SH-SY5Y (cell line): ENCODE measurements around the gene NUP160.

Experiments
- GATA2 ChIP-seq: IDR thresholded peaks from 2 replicates; pipeline ENCODE4 v1.6.1; 2011; ENCODE audit warnings: mild to moderate bottlenecking, low read depth, low read length
- GATA3 ChIP-seq: IDR thresholded peaks from 2 replicates; pipeline ENCODE4 v1.6.1; 2011; ENCODE audit warnings: low read depth, mild to moderate bottlenecking, low read length, moderate library complexity

NUP160 gene, protein sequence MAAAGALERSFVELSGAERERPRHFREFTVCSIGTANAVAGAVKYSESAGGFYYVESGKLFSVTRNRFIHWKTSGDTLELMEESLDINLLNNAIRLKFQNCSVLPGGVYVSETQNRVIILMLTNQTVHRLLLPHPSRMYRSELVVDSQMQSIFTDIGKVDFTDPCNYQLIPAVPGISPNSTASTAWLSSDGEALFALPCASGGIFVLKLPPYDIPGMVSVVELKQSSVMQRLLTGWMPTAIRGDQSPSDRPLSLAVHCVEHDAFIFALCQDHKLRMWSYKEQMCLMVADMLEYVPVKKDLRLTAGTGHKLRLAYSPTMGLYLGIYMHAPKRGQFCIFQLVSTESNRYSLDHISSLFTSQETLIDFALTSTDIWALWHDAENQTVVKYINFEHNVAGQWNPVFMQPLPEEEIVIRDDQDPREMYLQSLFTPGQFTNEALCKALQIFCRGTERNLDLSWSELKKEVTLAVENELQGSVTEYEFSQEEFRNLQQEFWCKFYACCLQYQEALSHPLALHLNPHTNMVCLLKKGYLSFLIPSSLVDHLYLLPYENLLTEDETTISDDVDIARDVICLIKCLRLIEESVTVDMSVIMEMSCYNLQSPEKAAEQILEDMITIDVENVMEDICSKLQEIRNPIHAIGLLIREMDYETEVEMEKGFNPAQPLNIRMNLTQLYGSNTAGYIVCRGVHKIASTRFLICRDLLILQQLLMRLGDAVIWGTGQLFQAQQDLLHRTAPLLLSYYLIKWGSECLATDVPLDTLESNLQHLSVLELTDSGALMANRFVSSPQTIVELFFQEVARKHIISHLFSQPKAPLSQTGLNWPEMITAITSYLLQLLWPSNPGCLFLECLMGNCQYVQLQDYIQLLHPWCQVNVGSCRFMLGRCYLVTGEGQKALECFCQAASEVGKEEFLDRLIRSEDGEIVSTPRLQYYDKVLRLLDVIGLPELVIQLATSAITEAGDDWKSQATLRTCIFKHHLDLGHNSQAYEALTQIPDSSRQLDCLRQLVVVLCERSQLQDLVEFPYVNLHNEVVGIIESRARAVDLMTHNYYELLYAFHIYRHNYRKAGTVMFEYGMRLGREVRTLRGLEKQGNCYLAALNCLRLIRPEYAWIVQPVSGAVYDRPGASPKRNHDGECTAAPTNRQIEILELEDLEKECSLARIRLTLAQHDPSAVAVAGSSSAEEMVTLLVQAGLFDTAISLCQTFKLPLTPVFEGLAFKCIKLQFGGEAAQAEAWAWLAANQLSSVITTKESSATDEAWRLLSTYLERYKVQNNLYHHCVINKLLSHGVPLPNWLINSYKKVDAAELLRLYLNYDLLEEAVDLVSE (N-terminal part only)

DNA sequence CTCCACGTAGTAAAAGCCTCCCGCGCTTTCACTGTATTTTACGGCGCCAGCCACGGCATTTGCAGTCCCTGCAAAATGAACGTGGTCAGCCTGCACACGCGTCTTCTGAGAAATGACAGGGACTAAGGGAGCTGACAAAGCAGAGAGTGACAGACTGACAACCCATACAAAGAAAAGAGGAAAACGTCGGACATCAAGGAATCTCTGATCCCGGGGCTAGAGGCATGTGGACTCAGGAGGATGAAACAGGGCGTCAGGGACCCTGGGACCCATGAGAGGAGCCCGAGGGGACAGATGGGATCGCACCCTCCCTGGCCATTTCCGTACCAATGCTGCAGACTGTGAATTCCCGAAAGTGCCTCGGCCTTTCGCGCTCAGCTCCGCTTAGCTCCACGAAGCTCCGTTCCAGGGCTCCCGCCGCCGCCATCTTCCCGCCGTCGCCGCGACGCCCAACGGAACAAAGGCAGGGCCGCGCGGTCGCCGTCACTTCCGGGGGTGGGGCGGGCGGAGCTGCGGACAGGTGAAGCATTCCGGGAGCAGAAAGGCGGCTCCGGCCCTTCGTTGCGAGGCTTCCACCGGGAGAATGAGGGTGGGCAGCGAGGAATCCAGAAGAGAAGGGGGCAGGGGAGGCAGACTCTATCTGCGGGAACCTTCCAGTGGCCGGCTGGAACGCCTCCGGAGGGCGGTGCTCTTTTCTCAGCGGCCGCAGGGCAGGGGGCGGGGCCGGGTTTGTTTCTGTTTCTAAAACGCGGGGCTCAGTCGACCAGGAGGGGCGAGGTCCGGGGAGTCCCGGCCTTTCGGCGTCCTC, at the start of gene NUP160:
TSS of gene NUP160 (minus strand) at position 459 of the 808 bp plus-strand sequence. CDS start at position 427, 32 bp downstream.
- TF ChIP-seq GATA3: no peak
- no peak for TF ChIP-seq GATA2

DNA sequence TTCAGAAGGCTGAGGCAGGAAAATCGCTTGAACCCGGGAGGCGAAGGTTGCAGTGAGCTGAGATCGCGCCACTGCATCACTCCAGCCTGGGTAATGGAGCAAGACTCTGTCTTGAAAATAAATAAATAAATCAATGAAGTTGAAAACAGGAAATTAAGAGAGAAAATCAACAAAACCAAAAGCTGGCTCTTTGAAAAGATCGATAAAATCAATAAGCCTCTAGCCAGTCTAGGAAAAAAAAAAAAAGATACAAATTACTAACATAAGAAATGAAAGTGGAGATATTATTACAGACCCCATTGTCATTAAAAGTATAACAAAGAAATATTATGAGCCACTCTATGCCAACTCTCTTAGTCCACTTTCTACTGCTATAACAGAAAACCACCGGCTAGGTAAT, 48.0 kb upstream of the NUP160 start:
- no peak for TF ChIP-seq GATA3
- no peak for TF ChIP-seq GATA2

DNA sequence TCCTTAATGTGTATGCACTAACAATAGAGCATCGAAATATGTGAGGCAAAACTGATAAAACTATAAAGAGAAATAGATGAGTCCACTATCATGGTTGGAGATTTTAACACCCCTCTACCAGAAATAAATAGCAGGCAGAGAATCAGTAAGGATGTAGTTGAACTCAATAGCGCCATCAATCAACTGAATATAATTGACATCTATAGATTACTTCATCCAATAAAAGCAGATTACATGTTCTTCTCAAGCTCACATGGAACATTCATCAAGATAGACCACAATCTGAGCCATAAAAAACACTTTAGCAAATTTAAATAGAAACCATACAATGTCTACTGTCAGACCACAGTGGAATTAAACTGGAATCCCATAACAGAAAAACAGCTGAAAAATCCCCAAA, 46.9 kb upstream of the NUP160 start:
- TF ChIP-seq GATA2 (no peak; the same call in 1 of the 2 replicates), GATA3 (no peak)

DNA sequence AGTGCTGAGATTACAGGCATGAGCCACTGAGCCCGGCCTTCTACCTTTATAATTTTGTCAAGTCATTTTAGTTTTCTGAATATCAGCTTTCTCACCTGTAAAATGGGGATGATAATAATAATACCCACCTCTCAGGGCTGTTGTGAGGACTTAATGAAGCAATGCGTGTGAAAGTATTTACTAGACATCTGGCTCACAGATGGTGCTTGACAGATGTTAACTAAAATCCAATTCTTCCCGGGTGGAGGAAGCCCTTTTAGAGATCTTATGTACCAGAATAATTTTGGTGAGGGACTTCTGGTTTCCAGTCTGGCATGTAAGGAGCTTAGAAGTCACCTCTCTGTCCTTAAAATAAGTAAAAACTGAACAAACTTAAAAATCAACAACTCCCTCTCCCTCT, 43.7 kb upstream of the NUP160 start:
- no peak for TF ChIP-seq GATA3
- TF ChIP-seq GATA2: no peak

DNA sequence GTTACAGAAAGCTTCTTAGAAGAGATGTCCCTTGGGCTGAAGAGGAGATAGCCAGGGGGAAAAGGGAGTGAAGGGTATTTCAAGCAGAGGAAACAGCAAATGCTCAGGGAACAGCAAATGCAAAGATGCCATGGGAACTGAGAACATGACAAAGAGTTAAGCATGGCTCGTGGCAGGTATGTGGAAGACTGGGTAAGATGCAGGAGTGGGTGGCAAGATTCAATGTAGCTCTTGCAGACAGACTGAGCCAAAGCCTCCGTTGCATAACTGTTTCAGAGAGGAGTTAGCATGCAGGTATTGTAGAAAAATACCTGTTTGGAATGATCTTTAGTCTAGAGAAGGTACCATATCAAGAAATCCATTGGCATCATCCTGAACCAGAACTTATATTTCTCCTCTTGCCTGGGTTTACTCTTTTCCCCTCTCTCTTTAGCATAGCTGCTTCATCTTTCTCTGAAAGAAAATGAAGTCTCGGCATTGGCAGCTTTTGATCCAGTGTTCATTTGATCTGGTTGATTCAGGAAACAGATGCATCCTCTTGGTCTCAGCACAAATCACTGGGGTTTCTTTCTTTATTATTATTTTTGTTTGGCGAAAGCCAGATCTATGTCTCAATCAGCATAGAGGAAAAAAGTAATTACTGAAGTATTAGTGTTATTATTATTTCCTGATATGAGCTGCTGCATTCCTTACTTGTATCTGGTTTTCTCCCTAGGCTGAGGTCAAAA, 41.7 kb upstream of the NUP160 start:
- TF ChIP-seq GATA3: no peak
- no peak for TF ChIP-seq GATA2

DNA sequence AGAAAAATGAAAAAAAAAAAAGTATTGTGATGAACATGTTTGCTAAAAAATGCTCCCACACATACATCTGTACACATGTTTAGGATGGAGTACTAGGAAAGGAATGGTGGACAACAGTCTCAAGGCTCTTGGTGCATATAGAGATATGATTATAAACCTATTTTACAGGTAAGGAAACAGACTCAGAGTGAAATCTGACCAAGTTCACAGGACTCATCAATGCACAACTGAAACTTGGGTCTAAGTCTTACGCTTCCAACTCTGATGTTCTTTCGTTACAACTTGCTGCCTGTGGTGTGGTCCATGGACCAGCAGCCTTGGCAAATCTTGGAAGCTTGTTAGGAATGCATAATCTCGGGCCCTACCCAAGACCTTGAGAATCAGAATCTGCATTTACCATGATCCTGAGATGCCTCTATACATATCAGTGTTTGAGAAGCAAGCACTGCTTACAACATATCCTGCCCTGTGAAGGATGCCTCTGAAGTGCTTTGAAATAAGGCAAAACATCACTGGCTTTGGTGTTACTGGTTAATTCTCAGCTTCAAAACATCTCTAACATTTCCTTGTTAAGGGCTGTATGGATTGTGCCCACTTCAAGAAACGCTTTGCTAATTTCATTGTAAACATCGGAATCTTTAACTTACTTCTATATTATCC, 39.9 kb upstream of the NUP160 start:
- TF ChIP-seq GATA2 (no peak), GATA3 (no peak)

DNA sequence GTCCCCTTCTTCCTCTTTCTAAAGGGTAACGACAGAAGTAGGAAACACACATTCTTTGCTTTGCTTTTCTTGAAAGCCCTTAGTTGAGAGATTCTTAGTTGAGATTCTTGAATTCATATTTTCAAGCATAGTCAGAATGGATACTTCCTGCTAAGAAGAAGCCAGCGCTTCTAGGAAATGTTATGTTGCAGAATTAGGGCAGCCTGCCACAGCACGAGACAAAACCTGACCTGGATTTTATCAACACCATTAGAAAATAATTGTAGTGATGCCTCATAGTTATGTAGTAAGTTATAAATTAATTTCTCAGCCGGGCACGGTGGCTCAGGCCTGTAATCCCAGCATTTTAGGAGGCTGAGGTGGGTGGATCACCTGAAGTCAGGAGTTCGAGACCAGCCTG, 37.9 kb upstream of the NUP160 start:
- TF ChIP-seq GATA3 (no peak), GATA2 (no peak)

DNA sequence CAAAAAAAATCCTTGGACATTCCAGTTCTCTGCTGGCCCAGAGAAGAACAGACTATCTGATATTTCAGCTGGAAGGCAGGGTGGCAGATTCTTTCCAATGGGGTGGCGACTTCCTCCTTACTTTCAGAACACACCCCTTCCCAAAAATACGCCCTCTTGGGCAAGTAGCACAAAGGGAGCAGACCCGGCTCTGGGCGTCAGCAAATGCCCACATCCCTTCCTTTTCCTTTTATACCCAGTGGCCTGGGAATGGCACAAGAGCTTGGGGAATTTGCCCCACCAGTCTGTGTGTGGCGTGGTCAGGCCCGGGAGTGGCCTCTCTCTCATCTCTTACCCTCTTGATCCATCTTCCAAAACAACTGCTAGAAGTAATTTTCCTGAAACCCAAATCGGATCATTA, 33.0 kb upstream of the NUP160 start:
- TF ChIP-seq GATA2 (no peak), GATA3 (no peak)

DNA sequence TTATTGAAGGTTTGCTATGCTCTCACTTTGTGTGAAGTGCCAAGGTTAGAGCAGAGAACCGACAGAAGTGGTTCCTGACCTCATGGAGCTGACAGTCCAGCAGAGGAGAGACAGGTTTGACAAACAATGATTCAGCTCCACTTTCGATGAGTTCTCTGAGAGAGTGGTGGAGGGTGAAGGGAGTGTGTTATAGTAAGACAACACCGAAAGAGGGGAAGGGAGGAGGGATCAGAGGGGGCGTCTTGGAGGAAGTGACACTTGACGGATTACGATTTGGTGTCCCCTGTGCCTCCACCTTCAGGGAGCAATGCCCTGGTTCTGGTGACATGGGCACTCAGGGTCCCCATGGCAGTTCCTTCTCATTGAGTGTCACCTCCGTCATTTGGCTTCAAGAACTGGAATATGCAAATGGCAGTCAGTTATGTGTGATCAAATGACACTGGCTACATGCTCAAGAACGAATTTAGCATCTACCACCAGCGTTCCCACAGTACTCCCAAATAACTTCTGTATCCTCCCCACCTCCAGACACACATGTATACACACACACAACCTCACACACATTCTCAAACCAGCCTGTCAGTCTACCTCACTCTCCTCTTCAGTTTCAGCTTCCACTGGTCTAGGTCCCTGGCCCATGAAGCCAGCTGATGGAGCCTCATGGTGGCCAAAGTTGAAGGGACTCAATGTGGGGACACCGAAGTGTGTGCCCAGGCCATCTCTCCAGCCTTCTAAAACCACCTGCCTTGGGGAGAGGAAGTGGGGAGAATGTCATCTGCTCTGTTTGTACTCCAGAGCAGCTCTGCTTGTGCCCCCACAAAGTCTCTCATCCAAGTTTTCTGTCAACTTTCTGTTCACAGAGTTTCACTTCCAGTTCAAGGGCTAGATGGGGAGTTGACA, 31.4 kb upstream of the NUP160 start:
- TF ChIP-seq GATA3: no peak
- TF ChIP-seq GATA2: no peak

DNA sequence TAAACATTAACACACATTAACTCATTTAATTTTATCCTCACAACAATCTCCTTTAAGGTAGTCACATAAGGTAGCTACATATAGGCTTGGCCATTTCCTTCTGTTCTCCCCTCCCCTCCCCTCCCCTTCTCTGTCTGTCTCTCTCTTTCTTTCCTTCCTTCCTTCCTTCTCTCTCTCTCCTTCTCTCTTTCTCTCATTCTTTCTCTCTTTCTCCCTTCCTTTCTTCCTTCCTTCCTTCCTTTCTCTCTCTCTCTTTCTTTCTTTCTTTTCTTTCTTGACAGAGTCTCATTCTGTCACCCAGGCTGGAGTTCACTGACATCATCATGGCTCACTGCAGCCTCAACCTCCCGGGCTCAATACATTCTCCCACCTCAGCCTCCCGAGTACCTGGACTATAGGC, 22.3 kb upstream of the NUP160 start:
- TF ChIP-seq GATA2: no peak
- TF ChIP-seq GATA3: no peak
